GM23338 (cell line): ENCODE results near the gene USP50. TPM values are rescaled to one million over a fixed set of nuclear protein-coding genes. Genes with fewer than 3 reads are reported as not detected.
A peak's percentile ranks its signal among the peaks of the same experiment; 100 is the strongest.

Experiments used
- ATAC-seq: fragments of 200-7000 bp; cut with Tn5 transposase; 3 replicates; pipeline ENCODE4 v1.9.1; 2020
- DNase-seq: peaks from one replicate; pipeline ENCODE4 v3.0.0-alpha.2; 2015; ENCODE audit warnings: low spot score
- H2AFZ ChIP-seq: fragments of 200-600 bp; sonication (generic); 2 replicates; pipeline ENCODE4 v1.8.0; 2016; ENCODE audit warnings: antibody characterized with exemption, mild to moderate bottlenecking, moderate library complexity
- H3F3A ChIP-seq: fragments of 200-600 bp; sonication (generic); replicated peaks from 2 replicates; pipeline ENCODE4 v1.8.0; 2017; ENCODE audit warnings: antibody characterized with exemption, mixed run types, low read depth
- H3K27ac ChIP-seq: fragments of 200-600 bp; sonication (generic); 2 replicates; pipeline ENCODE4 v1.6.1; 2016; ENCODE audit warnings: low read depth
- H3K27me3 ChIP-seq: fragments of 200-600 bp; sonication (generic); 2 replicates; pipeline ENCODE4 v1.8.0; 2016; ENCODE audit warnings: mild to moderate bottlenecking, mixed run types, moderate library complexity; ENCODE audit not compliant: insufficient read depth
- H3K36me3 ChIP-seq: fragments of 200-600 bp; sonication (generic); 2 replicates; pipeline ENCODE4 v1.8.0; 2016; ENCODE audit warnings: mild to moderate bottlenecking; ENCODE audit not compliant: insufficient read depth
- H3K4me1 ChIP-seq: fragments of 200-600 bp; sonication (generic); 2 replicates; pipeline ENCODE4 v1.8.0; 2016; ENCODE audit warnings: mild to moderate bottlenecking, moderate library complexity; ENCODE audit not compliant: insufficient read depth
- H3K4me2 ChIP-seq: fragments of 200-600 bp; sonication (generic); 2 replicates; pipeline ENCODE4 v1.7.1; 2017; ENCODE audit warnings: mixed run types
- H3K4me3 ChIP-seq: fragments of 200-600 bp; sonication (generic); 2 replicates; pipeline ENCODE4 v1.6.1; 2016; ENCODE audit warnings: mixed run types
- H3K79me2 ChIP-seq: fragments of 200-600 bp; sonication (generic); replicated peaks from 2 replicates; pipeline ENCODE4 v1.8.0; 2017; ENCODE audit warnings: mild to moderate bottlenecking; ENCODE audit not compliant: insufficient read depth
- H3K9me2 ChIP-seq: fragments of 200-600 bp; sonication (generic); 2 replicates; pipeline ENCODE4 v1.8.0; 2017; ENCODE audit not compliant: insufficient read depth
- H4K20me1 ChIP-seq: fragments of 200-600 bp; sonication (generic); replicated peaks from 2 replicates; pipeline ENCODE4 v1.8.0; 2017; ENCODE audit warnings: mild to moderate bottlenecking; ENCODE audit not compliant: insufficient read depth
- H3K27ac Mint-ChIP-seq: 2 replicates; pipeline ENCODE4 v1.8.0; 2020; ENCODE audit warnings: inconsistent platforms, mild to moderate bottlenecking, moderate library complexity, mixed read lengths
- H3K27me3 Mint-ChIP-seq: 3 replicates; pipeline ENCODE4 v1.8.0; 2022; ENCODE audit warnings: low read depth, mild to moderate bottlenecking, moderate library complexity, mixed read lengths, inconsistent platforms; ENCODE audit not compliant: insufficient read depth, poor library complexity
- H3K36me3 Mint-ChIP-seq: 3 replicates; pipeline ENCODE4 v1.8.0; 2021; ENCODE audit warnings: low read depth, mild to moderate bottlenecking, inconsistent platforms, moderate library complexity, mixed read lengths
- H3K4me1 Mint-ChIP-seq: 3 replicates; pipeline ENCODE4 v1.8.0; 2020; ENCODE audit warnings: mild to moderate bottlenecking, inconsistent platforms, mixed read lengths
- H3K4me3 Mint-ChIP-seq: 3 replicates; pipeline ENCODE4 v1.8.0; 2021; ENCODE audit warnings: moderate library complexity, mild to moderate bottlenecking, inconsistent platforms, mixed read lengths
- H3K9me3 Mint-ChIP-seq: 3 replicates; pipeline ENCODE4 v1.8.0; 2020; ENCODE audit warnings: moderate library complexity, mild to moderate bottlenecking, inconsistent platforms, mixed read lengths
- CREB1 ChIP-seq: fragments of 250-450 bp; sonication (Bioruptor Pico); IDR thresholded peaks from 2 replicates; pipeline ENCODE4 v1.5.0; 2020; ENCODE audit warnings: low read depth, mild to moderate bottlenecking, moderate library complexity
- CTCF ChIP-seq, 2 experiments: fragments of 200-600 bp in 1 of 2; sonication (generic) in 1 of 2; conservative IDR thresholded peaks; 2 replicates each; pipeline versions ENCODE4 v1.5.1 to v1.6.1; 2016 to 2017; ENCODE audit warnings: antibody characterized with exemption in 2 of 2, low read depth in 2 of 2, mild to moderate bottlenecking in 2 of 2, moderate library complexity in 1 of 2
- EZH2 ChIP-seq: fragments of 200-600 bp; sonication (generic); IDR thresholded peaks from one replicate; pipeline ENCODE4 v1.8.0; 2017; ENCODE audit warnings: antibody characterized with exemption, mild to moderate bottlenecking, low read depth; ENCODE audit not compliant: unreplicated experiment
- EZH2phosphoT487 ChIP-seq: fragments of 200-600 bp; sonication (generic); IDR thresholded peaks from one replicate; pipeline ENCODE4 v1.8.1; 2018; ENCODE audit warnings: antibody characterized with exemption; ENCODE audit not compliant: unreplicated experiment
- JUNB ChIP-seq: IDR thresholded peaks from one replicate; pipeline ENCODE4 v1.6.1; 2016; ENCODE audit warnings: antibody characterized with exemption; ENCODE audit not compliant: unreplicated experiment
- NANOG ChIP-seq: IDR thresholded peaks from 2 replicates; pipeline ENCODE4 v1.6.1; 2016; ENCODE audit warnings: antibody characterized with exemption, borderline replicate concordance
- POLR2AphosphoS5 ChIP-seq: IDR thresholded peaks from 2 replicates; pipeline ENCODE4 v1.6.1; 2016; ENCODE audit warnings: antibody characterized with exemption, low read depth
- REST ChIP-seq: IDR thresholded peaks from one replicate; pipeline ENCODE4 v1.6.1; 2018; ENCODE audit warnings: antibody characterized with exemption; ENCODE audit not compliant: unreplicated experiment
- STAT1 ChIP-seq: IDR thresholded peaks from one replicate; pipeline ENCODE4 v1.6.1; 2016; ENCODE audit warnings: antibody characterized with exemption; ENCODE audit not compliant: unreplicated experiment
- ZNF114 ChIP-seq: fragments of 250-450 bp; sonication (Bioruptor Pico); IDR thresholded peaks from 2 replicates; pipeline ENCODE4 v1.5.0; 2020; ENCODE audit warnings: mild to moderate bottlenecking, moderate library complexity
- ZNF331 ChIP-seq: fragments of 250-450 bp; sonication (Bioruptor Pico); IDR thresholded peaks from 2 replicates; pipeline ENCODE4 v1.5.0; 2020; ENCODE audit warnings: low read depth, mild to moderate bottlenecking, moderate library complexity
- polyA plus RNA-seq: library from polyadenylated mRNA; unstranded; fragments of >200 nt; fragmentation: Nextera tagmentation; extraction: Ambion mirVana; gene quantifications from 2 replicates; pipeline ENCODE4 v1.2.1, GENCODE V29; 2016
- total RNA-seq: library from RNA; depleted of rRNA; stranded (reverse); fragments of >200 nt; shearing (Covaris generic); gene quantifications from 2 replicates; pipeline ENCODE4 v1.2.3, GENCODE V29; 2014
- TF ChIP-seq, protein P1 (sequence below): fragments of 250-450 bp; sonication (Bioruptor Pico); IDR thresholded peaks from 2 replicates; pipeline ENCODE4 v1.5.0; 2020; ENCODE audit warnings: mild to moderate bottlenecking, moderate library complexity
- TF ChIP-seq, protein P2 (sequence below): IDR thresholded peaks from 2 replicates; pipeline ENCODE4 v1.6.1; 2016; ENCODE audit warnings: antibody characterized with exemption

The USP50 gene
- total and polyA plus RNA-seq, 2 experiments from 2014 or later, result 6.3 TPM; not detected in 1

- H2AFZ ChIP-seq, result no peak overlapping the region
- ATAC-seq (no peak), DNase-seq (no peak)
- Mint-ChIP-seq H3K9me3 (no peaks in the 10 kb centered on the region; the same call in 2 of the 3 replicates), H3K36me3 (peaks cover 48% of the 10 kb centered on the region), H3K27ac (peak overlapping the region; percentile 56; the same call in 1 of the 2 replicates), H3K27me3 (peaks cover 2% of the 10 kb centered on the region), H3K4me1 (peaks cover 2% of the 10 kb centered on the region; the same call in 2 of the 3 replicates), H3K4me3 (no peak overlapping the region)
- no peak overlapping the region; the same call in 1 of the 2 replicates for H3K27ac ChIP-seq
- TF ChIP-seq ZNF331 (CRISPR knock-in tag) (no peak), EZH2phosphoT487 (no peak), ZNF114 (no peak), POLR2AphosphoS5 (no peak), CTCF (conservative IDR thresholded peaks at IDR 0.05; ENCODE audit: low read depth in 2 of 2) (no peak), JUNB (no peak), REST (no peak), CREB1 (no peak), STAT1 (no peak), NANOG (no peak), EZH2 (no peak)
- TF ChIP-seq, protein P1, sequence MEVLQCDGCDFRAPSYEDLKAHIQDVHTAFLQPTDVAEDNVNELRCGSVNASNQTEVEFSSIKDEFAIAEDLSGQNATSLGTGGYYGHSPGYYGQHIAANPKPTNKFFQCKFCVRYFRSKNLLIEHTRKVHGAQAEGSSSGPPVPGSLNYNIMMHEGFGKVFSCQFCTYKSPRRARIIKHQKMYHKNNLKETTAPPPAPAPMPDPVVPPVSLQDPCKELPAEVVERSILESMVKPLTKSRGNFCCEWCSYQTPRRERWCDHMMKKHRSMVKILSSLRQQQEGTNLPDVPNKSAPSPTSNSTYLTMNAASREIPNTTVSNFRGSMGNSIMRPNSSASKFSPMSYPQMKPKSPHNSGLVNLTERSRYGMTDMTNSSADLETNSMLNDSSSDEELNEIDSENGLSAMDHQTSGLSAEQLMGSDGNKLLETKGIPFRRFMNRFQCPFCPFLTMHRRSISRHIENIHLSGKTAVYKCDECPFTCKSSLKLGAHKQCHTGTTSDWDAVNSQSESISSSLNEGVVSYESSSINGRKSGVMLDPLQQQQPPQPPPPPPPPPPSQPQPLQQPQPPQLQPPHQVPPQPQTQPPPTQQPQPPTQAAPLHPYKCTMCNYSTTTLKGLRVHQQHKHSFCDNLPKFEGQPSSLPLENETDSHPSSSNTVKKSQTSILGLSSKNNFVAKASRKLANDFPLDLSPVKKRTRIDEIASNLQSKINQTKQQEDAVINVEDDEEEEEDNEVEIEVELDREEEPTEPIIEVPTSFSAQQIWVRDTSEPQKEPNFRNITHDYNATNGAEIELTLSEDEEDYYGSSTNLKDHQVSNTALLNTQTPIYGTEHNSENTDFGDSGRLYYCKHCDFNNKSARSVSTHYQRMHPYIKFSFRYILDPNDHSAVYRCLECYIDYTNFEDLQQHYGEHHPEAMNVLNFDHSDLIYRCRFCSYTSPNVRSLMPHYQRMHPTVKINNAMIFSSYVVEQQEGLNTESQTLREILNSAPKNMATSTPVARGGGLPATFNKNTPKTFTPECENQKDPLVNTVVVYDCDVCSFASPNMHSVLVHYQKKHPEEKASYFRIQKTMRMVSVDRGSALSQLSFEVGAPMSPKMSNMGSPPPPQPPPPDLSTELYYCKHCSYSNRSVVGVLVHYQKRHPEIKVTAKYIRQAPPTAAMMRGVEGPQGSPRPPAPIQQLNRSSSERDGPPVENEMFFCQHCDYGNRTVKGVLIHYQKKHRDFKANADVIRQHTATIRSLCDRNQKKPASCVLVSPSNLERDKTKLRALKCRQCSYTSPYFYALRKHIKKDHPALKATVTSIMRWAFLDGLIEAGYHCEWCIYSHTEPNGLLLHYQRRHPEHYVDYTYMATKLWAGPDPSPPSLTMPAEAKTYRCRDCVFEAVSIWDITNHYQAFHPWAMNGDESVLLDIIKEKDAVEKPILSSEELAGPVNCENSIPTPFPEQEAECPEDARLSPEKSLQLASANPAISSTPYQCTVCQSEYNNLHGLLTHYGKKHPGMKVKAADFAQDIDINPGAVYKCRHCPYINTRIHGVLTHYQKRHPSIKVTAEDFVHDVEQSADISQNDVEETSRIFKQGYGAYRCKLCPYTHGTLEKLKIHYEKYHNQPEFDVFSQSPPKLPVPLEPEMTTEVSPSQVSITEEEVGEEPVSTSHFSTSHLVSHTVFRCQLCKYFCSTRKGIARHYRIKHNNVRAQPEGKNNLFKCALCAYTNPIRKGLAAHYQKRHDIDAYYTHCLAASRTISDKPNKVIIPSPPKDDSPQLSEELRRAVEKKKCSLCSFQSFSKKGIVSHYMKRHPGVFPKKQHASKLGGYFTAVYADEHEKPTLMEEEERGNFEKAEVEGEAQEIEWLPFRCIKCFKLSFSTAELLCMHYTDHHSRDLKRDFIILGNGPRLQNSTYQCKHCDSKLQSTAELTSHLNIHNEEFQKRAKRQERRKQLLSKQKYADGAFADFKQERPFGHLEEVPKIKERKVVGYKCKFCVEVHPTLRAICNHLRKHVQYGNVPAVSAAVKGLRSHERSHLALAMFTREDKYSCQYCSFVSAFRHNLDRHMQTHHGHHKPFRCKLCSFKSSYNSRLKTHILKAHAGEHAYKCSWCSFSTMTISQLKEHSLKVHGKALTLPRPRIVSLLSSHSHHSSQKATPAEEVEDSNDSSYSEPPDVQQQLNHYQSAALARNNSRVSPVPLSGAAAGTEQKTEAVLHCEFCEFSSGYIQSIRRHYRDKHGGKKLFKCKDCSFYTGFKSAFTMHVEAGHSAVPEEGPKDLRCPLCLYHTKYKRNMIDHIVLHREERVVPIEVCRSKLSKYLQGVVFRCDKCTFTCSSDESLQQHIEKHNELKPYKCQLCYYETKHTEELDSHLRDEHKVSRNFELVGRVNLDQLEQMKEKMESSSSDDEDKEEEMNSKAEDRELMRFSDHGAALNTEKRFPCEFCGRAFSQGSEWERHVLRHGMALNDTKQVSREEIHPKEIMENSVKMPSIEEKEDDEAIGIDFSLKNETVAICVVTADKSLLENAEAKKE (CRISPR knock-in tag), result no peak
- TF ChIP-seq, protein P2, sequence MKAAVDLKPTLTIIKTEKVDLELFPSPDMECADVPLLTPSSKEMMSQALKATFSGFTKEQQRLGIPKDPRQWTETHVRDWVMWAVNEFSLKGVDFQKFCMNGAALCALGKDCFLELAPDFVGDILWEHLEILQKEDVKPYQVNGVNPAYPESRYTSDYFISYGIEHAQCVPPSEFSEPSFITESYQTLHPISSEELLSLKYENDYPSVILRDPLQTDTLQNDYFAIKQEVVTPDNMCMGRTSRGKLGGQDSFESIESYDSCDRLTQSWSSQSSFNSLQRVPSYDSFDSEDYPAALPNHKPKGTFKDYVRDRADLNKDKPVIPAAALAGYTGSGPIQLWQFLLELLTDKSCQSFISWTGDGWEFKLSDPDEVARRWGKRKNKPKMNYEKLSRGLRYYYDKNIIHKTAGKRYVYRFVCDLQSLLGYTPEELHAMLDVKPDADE, result no peak
- H3K4me2 ChIP-seq, result no peak overlapping the region
- no peaks in the 10 kb centered on the region for H3K9me2 ChIP-seq
- H3K36me3 ChIP-seq, result peaks cover 4% of the 10 kb centered on the region; the same call in 1 of the 2 replicates
- no peaks in the 10 kb centered on the region for H3K27me3 ChIP-seq
- peaks cover 4% of the 10 kb centered on the region for H3K4me1 ChIP-seq
- 0 out of 2 replicates have a peak, but pooled peaks cover 8% of the 10 kb centered on the region for H4K20me1 ChIP-seq
- no peaks in the 10 kb centered on the region for H3F3A ChIP-seq
- H3K79me2 ChIP-seq, result peaks cover 30% of the 10 kb centered on the region
- no peak overlapping the region for H3K4me3 ChIP-seq
These were observed 87.9 kb downstream of the USP50 start for GRCh38 chr15:50458348-50459112.
